Measurements from ENCODE around the gene POU3F1. TPM values are rescaled to one million over a fixed set of nuclear protein-coding genes. Genes with fewer than 3 reads are reported as not detected.
A peak's percentile ranks its signal among the peaks of the same experiment; 100 is the strongest.

Gene POU3F1
- total RNA-seq, 1 donor from 2014 or later: 0.19 TPM

DNA sequence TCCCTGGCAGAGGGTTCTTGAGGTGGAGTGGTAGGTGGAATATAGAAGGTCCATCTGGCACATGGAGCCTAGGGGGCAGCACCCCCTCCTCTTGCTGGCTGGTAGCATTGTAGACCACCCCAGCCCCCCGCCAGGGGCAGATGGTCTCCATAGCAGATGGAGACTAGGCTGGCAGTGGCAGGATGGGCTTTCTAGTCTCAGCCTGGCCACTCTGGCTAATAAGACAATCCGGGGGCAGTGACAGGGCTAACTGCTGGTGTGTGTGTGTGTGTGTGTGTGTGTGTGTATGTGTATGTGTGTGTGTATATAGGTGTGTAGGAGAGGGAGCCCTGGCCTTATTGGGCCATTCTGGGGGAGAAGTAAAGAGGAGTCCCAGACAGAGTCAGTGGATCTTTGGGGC lies 17.9 kb downstream of the POU3F1 start:
- no peak for DNase-seq (ENCODE audit: low spot score)

DNA sequence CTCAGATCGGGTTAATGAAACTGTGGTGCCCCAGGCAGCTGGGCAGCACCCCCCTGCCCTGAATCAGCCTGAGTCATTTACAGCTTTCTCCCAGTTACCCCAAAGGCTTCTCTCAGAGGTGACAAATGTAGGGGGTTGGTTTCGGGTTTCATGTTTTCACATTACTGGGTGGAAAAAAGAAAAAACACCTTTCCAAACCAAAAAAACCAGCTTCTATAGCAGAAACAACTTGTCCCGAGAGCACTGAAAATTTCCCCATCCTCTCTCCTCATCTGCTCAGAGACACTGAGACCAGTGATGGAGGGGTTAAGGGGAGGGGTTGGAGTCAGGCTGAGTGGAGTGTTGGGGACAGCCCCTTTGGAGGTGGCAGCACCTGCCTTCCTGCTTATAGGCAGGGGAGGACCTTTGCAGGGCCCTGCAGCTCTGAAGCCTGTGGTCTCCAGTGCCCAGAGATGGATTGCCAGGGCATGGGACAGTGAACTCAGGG lies 18.4 kb downstream of the POU3F1 start:
- DNase-seq (ENCODE audit: low spot score): no peak

DNA sequence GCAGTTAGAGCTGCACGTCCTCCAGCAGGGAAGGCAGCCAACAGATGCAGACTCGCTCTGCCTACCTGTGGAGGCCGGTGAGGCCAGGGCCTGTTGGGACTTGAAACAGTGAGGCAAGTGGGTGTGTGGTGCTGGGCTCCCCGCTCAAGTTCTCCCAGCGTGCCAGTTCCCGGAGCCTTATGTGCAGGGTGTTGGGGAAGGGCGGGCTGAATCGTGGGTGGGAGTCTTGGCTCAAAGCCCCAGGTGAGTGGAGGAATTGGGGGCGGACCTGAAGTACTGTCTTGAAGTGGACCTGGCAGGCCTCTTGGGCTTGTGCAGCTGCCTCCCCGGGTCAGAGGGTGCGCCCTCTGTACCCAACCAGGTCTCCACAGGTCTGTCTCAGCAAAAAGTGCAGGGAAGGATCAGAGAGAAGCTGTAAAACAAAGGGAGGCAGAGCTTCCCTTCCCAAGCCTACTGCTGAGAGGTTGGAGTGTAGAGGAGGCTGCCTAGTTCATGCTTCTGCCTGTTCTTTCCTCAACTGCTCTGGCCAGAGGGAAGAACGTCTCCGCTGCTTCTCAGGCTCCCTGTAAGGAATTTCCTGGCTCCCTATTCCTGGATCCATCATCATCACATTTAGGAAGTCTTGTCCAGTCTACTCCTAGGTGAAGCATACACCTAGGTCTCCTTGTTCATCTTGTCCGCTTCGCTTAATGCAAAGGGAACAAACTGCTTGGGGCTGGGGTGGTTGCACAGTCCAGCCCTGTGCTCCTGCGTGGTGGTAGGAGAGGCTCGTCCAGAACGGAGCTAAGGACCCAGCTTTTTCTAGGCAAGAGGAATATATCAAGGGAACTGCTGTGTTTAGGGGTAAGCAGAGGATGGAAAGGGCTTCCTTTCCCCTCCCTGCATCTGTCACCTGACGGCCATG lies 19.1 kb downstream of the POU3F1 start:
- no peak for DNase-seq (ENCODE audit: low spot score)

DNA sequence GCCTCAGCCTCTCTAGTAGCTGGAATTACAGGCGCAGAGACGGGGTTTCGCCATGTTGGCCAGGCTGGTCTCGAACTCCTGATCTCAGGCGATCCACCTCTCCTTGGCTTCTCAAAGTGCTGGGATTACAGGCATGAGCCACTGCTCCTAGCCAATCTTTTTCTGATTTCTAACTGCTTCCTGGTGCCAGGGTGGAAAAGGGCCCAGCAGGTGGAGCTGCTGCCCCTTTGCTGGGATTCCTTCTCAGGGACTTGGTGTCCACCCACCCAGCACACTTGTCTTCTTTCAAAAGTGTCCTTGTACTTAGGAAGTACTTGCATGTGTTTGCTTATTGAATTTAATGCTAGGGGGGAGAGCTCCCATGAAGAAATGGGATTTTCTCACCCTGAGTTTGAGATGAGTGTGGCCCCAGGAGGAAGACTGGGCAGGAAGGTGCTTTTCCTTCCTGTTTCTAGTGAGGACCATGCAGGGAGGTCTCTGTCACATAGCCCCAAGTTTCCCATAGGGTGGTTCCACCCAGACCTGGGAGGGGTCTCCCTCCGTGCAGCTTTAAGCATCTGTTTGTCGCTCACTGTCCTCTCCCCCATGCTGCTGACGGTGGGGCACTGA lies 19.9 kb downstream of the POU3F1 start:
- DNase-seq (ENCODE audit: low spot score): no peak

DNA sequence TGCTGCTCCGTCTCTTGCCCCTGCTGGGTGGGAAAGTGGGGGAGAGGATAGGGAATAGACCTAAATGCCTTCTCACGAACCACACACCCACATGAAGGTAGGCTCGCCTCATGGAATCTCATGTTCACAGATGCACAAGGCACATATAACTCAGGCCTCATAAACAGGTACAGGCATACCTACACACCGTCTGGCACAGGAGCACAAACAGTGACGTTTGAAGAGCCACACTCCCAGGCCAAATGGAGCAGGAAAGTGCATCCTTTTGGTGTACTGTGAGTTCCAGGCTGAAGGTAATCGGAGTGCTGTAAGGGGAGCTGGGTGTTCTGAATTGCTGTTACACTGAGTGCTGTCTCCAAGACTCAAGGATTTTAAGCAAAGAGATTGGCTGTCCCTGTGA lies 20.9 kb downstream of the POU3F1 start:
- DNase-seq (ENCODE audit: low spot score): no peak

DNA sequence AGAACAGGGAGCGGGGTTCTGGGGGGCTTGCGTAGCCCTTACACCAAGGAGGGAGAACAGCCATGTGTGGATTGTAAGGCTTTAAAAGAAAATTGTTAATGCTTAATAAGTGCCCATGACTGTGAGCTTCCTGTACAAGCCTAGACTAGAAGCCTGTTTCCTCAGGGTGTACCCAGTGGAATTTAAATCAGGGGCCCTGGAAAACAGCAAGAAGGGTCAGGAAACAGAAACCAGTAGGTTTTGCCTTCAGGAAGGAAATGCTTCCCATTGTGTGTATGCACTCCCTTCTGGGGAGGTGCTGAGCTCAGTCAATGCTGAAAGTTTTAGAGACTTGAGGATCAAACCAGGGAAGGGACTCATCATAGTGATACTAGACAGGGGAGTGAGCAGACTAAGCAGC lies 21.4 kb downstream of the POU3F1 start:
- DNase-seq (ENCODE audit: low spot score): no peak

DNA sequence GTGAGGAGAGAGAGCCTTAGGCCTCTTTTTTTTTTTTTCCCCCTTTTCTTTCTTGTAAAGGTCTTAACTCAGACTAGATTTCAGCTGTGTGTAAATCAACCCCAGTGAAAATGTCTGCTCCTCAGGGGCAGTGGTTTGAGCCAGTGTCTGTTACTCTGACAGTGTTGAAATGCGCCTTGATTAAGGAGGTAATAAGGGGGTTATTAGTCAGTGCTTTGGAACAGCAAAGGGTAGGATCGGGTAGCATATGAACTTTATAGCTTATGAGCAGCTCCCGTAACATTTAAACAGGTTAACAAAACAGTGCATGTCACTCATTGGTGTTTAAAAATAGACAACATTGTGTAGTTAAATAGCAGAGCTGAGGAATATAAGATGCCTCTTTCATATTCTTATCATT lies 23.8 kb downstream of the POU3F1 start:
- no peak for DNase-seq (ENCODE audit: low spot score)

DNA sequence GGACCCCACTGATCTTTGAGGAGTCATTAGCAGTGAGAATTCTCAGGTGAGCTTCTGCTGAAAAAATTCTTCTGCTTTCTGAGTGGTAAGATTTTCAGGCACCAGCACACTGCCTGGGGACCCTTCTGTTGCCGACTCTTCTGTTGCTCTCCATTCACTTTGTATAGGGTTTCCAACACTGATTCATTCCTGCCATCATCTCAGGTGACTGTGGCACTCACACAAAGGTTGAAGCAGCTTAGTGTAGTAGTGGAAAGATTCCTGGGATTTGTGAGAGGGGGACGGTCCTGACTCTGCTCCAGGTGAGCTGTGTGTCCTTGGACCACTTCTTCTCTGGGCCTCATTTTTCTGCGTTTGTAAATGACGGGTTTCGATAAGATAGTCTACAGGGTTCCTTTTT lies 24.6 kb downstream of the POU3F1 start:
- no peak for DNase-seq (ENCODE audit: low spot score)

DNA sequence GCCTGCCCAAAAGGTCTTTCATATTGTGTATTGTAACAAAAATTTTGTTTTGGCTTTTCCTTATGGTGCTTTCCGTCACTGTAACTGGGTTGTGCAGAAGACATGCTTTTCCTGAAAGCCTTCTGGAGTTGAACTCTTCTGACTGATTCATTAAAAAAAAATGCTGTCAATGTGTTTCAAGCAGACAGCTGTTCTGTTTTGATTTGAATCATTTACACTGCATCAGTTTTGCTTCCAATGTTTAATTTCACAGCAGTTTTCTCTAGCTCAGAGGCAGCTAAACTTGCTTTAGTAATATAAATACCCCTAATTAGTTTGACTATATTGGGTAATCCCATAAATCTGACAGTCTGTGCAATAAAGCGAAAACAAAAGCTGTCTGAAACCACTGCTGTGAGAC lies 26.2 kb downstream of the POU3F1 start:
- no peak for DNase-seq (ENCODE audit: low spot score)

DNA sequence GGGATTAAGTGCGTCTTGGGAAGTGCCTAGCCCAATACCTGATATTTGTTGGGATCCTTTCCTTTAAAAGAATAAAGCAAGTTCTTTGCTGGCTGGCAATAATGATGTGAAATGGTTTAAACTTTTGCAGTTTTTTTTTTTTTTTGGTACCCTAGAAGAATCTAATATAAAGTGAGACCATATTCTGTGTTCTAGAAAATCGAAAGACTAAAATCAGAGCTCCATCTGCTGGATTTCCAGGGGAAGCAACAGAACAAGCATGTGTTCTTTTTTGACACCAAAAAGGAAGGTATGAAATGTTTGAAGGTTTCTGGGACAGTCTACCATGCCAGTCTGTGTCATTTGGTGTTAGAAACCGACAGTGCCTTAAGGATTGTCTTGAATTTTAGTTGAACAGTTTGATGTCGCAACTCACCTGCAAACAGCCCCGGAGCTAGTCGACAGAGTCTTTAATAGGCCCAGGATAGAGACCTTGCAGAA lies 27.7 kb downstream of the POU3F1 start:
- no peak for DNase-seq (ENCODE audit: low spot score)

DNA sequence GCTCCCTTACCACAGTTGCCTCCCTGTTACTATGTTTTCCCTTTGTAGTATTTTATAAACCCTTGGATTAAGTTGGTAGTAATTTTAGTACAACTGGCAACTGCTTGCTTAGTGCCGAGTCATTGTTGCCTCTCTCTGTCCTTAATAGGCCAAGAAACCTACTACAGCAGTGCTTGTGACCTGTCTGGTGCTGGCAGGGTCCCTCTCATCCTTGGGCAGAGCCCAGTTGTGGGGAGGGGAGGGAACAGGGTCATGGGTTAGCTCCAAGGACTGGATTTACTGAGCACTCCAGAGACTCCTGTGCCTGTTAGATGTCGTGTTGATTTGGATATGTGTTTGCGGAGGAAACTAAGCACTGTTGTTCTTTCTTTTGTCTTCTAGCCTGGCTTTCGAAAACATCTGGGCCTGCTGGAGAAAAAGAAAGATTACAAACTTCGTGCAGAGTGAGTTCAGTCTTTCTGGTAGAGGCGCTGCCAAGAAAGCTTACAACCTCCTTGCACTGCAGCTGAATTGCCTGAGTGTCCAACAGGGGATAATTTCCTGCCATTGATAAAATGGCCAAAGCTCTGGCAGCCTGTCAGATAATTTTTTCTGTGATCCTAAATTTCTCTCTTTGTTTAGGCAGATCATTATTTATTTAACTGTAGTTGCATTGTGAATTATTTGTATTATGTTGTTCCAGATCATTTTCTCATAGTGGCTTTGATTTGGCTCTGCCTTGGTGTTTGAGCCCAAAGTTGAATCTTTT lies 30.4 kb downstream of the POU3F1 start:
- no peak for DNase-seq (ENCODE audit: low spot score)

DNA sequence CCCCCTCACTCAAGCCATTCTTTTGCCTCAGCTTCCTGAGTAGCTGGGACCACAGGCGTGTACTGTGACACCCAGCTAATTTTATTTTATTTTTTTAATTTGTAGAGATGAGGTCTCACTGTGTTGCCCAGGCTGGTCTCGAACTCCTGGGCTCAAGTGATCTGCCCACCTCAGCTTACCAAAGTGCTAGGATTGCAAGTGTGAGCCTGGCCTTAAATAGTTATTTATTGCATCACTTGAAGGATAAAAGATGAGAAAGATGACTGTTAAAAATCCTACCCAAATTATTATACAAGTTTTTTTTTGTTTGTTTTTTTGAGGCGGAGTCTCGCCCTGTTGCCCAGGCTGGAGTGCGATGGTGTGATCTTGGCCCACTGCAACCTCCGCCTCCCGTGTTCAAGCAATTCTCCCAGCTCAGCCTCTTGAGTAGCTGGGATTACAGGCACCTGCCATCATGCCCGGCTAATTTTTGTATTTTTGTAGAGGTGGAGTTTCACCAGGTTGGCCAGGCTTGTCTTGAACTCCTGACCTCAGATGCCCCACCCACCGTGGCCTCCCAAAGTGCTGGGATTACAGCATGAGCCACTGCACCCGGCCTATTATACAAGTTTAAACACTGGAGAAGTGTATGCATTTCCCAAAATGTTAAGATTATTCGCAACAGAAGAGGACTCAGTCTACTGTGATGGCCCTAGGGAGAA lies 31.7 kb downstream of the POU3F1 start:
- no peak for DNase-seq (ENCODE audit: low spot score)

DNA sequence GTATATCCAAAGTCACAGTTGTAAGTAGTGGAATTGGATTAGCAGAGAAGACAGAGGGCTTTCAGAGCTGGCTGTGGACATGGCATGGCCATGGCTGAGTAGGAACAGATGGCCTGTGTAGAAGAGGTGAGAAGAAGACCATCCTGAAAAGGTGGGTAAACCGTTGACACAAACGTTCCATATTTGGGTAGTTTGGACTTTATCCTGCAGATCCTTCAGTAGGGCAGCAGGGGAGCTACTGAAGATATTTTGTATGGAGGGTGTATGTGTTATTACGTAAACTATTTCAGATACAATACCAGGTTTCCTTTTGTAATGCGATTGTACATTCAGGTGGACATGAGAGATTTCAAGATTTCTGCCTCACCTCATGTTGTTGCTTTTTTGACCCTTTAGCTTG lies 32.4 kb downstream of the POU3F1 start:
- DNase-seq (ENCODE audit: low spot score): no peak

DNA sequence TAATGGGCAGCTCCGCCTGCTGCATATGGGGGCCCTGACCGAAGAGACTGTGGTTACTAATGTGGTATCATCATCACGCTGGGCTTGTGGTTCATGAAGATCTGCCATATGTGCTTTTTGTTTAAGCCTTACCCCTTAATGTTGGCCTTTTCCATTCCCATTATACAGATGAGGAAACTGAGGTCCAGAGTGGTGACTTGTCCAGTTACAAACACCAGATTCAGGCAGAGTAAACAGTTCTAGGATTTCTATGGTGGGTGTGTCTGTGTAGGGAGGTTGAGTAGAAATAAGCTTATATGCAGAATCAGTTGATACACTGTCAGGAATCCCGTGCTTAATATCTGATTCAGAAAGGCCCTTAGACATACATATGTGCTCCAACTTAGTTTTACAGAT lies 33.4 kb downstream of the POU3F1 start:
- no peak for DNase-seq (ENCODE audit: low spot score)

DNA sequence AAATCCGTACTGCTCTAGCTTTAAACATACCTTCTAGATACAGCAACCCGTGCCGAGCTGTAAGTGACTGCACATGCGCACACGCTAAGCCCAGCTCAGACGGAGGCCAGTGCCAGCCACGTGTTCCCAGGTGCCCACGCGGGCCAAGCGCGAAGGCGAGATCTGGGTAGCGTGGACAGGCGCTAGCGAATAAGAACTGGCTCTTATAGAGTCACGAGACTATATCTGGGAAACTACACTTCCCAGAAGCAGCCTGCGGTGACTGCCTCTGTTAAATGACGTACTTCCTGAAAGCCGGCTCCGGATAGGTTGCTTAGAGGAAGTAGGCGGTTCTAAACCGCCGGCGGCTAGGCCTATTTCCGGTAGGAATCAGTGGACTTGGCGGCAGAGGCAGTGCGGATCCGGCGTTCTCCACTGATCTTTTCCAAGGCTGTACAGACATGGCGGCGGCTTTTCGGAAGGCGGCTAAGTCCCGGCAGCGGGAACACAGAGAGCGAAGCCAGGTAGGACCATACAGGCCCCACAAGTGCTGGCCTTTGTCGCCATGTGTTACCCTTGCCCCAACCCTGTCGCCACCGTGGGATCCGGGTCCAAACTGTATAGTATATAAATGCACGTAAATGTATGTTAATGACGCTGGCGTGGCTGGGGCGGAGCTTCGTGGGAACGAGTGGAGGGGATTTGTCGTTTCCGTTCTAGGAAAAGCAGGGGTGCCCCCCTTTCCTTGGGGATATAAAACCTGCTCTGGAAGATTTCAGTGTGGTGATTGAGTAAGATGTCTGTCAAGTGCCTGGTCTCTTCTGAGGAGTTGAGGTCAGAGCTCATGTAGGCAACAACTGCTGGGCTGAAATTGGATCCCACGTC lies 34.0 kb downstream of the POU3F1 start, which contains the start of gene UTP11:
Gene UTP11, plus strand, starts transcription at position 372 of the 864 bp plus-strand sequence. Its CDS starts 69 bp downstream, at position 441.
- DNase-seq (ENCODE audit: low spot score): peak; percentile 96

DNA sequence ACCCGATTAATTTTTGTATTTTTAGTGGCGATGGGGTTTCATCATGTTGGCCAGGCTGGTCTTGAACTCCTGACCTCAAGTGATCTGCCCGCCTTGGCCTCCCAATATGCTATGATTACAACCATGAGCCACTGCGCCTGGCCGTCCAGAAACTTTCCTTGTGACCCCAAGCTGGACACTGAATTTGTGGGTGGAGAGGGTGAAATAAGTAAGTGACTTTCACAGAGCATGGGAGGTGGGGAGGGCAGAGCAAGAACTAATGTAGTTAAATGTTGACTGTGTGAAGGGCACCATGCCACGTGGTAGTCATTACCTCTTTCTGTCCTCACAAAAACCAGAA lies 36.8 kb downstream of the POU3F1 start:
- peak; percentile 20 for DNase-seq (ENCODE audit: low spot score)

DNA sequence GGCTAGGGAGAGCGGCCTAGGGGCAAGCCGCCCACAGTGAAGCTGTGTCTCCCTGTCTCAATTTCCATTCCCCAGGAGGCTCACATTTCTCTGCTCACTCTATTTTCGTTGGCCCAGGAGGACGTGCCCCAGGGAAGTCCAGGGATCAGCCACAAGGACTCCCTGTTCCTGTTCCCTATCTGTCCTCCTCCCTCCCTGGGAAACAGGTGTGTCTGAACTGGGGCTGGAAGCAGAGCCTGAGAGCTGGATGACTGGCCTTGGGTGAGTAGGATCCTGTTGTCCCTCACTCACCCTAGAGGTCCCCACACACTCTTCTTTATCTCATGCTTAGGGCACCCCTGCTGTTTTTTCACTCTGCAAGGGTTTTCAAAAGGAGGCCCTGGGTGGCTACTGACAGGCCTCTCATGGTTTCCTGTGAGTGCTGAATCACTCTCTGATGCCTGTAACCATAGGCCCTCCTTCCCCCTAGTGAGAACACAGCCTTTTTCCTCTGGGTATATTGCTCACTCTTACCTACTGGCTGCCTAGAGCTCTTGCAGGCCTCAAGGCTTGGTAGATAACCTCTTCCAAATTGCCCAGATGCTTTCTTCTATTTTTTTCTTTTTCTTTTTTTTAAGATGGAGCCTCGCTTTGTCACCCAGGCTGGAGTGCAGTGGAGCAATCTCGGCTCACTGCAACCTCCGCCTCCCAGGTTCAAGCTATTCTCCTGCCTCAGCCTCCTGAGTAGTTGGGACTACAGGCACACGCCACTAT lies 37.3 kb downstream of the POU3F1 start:
- DNase-seq (ENCODE audit: low spot score): peak; percentile 67

DNA sequence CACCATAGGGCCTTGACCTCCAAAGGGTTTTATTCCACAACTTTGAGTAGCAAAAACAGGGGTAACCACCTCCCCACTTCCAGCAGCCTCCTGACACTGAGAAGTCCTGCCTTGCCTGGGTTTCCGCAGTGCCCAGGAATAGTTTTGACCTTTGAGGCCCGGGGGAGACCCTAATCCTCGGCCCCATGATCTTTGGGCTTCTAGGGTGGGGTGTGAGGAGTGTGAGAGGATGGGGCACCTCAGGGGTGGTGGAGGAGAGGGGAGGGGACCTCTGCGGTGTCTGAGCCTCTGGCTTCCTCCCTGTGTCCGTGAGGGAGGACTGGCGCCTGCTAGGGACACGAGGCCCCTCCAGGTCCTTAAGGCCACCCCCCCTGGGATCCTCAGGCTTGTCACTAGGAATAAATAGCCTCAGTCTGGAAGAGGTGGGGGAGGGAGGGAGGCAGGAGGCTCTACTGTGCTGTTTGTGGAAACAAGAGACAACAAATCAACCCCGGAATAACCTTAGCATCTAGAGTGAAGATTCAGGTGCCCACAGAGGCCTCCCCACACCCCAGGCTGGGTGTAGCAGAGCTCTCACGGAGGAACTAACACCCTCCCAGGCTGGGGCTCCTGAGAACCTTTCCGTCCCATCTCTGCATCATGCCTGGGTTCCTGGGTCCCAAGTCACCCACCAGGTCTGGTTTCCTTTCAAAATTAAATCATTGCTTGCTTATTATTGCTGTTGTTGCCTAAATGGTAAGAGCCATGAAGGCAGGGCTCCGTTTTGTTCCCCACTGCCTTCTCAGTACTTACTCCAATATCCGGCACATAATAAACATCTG lies 40.4 kb downstream of the POU3F1 start:
- DNase-seq (ENCODE audit: low spot score): peak; percentile 74

Measured in mesenteric fat pad (tissue), 1 donor.